HepG2 (cell line): ENCODE data around the gene LCORL.

ENCODE experiments used
- ARNT ChIP-seq: fragments of 450-650 bp; IDR thresholded peaks from 2 replicates; pipeline ENCODE4 v1.6.1; 2017
- ETV6 ChIP-seq: sonication (generic); formaldehyde crosslinking; conservative IDR thresholded peaks from 2 replicates; pipeline ENCODE4 v1.4.0; 2020; ENCODE audit warnings: missing genetic modification reagents
- FOSL2 ChIP-seq: sonication (generic); formaldehyde crosslinking; IDR thresholded peaks from 2 replicates; pipeline ENCODE4 v1.4.0; 2020; ENCODE audit warnings: missing genetic modification reagents
- FOXA1 ChIP-seq, 2 experiments: fragments of 450-650 bp in 1 of 2; sonication (generic) in 1 of 2; formaldehyde crosslinking in 1 of 2; IDR thresholded peaks; 2 replicates each; pipeline versions ENCODE4 v1.4.0 to v1.6.1; 2016 to 2020; ENCODE audit warnings: missing genetic modification reagents in 1 of 2
- GLI4 ChIP-seq: sonication (generic); formaldehyde crosslinking; IDR thresholded peaks from 2 replicates; pipeline ENCODE4 v1.5.1; 2020; ENCODE audit warnings: missing genetic modification reagents, mild to moderate bottlenecking, moderate library complexity, borderline replicate concordance
- HDAC2 ChIP-seq: sonication (generic); formaldehyde crosslinking; IDR thresholded peaks from 2 replicates; pipeline ENCODE4 v1.4.0; 2020; ENCODE audit warnings: missing genetic modification reagents
- TBX2 ChIP-seq: sonication (generic); formaldehyde crosslinking; IDR thresholded peaks from 2 replicates; pipeline ENCODE4 v1.5.0; 2020; ENCODE audit warnings: missing genetic modification reagents, mild to moderate bottlenecking, borderline replicate concordance
- ZNF121 ChIP-seq: sonication (generic); formaldehyde crosslinking; IDR thresholded peaks from 2 replicates; pipeline ENCODE4 v1.5.0; 2020; ENCODE audit warnings: mild to moderate bottlenecking, missing genetic modification reagents
- ZNF546 ChIP-seq: sonication (generic); formaldehyde crosslinking; conservative IDR thresholded peaks from 2 replicates; pipeline ENCODE4 v1.8.1; 2023; ENCODE audit warnings: mild to moderate bottlenecking, missing genetic modification reagents
- TF ChIP-seq, protein P1 (sequence below): IDR thresholded peaks from 2 replicates; pipeline ENCODE4 v1.6.1; 2016; ENCODE audit warnings: missing genetic modification reagents, missing compliant biosample characterization
- TF ChIP-seq, protein P2 (sequence below): sonication (generic); formaldehyde crosslinking; IDR thresholded peaks from 2 replicates; pipeline ENCODE4 v1.5.0; 2020; ENCODE audit warnings: mild to moderate bottlenecking, missing genetic modification reagents, moderate library complexity
- TF ChIP-seq, protein P3 (sequence below): sonication (generic); formaldehyde crosslinking; IDR thresholded peaks from 2 replicates; pipeline ENCODE4 v1.4.0; 2020; ENCODE audit warnings: missing genetic modification reagents
- TF ChIP-seq, protein P4 (sequence below): sonication (generic); formaldehyde crosslinking; IDR thresholded peaks from 2 replicates; pipeline ENCODE4 v1.4.0; 2020; ENCODE audit warnings: missing genetic modification reagents, mild to moderate bottlenecking, borderline replicate concordance

DNA sequence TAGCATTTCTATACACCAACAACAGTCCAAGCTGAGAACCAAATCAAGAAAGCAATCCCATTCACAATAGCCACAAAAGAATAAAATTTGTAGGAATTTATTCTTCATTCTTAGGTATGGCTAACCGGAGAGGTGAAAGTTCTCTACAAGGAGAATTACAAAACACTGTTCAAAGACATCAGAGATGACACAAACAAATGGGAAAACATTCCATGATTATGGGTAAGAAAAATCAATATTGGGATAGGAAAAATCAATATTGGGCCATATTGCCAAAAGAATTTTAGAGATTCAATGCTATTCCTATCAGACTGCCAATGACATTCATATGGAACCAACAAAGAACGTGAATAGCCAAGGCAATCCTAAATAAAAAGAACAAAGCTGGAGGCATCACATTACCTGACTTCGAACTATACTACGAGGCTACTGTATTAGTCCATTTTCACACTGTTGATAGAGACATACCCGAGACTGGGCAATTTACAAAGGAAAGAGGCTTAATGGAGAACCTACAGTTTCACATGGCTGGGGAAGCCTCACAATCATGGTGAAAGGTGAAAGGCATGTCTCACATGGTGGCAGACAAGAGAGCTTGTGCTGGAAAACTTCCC is 161.7 kb downstream of the LCORL start:
- TF ChIP-seq ETV6 (no peak), TBX2 (no peak), ZNF546 (CRISPR knock-in tag) (no peak), FOXA1 (IDR thresholded peaks at IDR 0.05) (peak; percentile 55; the same call in 1 of the 2 replicates), FOXA1 (CRISPR knock-in tag; IDR thresholded peaks at IDR 0.05) (peak; percentile 44; the same call in 1 of the 2 replicates), ZNF121 (CRISPR knock-in tag) (no peak), FOSL2 (CRISPR knock-in tag) (no peak), HDAC2 (CRISPR knock-in tag) (no peak), GLI4 (no peak), ARNT (no peak)
- TF ChIP-seq, protein P1, sequence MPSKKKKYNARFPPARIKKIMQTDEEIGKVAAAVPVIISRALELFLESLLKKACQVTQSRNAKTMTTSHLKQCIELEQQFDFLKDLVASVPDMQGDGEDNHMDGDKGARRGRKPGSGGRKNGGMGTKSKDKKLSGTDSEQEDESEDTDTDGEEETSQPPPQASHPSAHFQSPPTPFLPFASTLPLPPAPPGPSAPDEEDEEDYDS (CRISPR knock-in tag) = no peak
- TF ChIP-seq, protein P2, sequence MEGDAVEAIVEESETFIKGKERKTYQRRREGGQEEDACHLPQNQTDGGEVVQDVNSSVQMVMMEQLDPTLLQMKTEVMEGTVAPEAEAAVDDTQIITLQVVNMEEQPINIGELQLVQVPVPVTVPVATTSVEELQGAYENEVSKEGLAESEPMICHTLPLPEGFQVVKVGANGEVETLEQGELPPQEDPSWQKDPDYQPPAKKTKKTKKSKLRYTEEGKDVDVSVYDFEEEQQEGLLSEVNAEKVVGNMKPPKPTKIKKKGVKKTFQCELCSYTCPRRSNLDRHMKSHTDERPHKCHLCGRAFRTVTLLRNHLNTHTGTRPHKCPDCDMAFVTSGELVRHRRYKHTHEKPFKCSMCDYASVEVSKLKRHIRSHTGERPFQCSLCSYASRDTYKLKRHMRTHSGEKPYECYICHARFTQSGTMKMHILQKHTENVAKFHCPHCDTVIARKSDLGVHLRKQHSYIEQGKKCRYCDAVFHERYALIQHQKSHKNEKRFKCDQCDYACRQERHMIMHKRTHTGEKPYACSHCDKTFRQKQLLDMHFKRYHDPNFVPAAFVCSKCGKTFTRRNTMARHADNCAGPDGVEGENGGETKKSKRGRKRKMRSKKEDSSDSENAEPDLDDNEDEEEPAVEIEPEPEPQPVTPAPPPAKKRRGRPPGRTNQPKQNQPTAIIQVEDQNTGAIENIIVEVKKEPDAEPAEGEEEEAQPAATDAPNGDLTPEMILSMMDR (CRISPR knock-in tag) = no peak
- TF ChIP-seq, protein P3, sequence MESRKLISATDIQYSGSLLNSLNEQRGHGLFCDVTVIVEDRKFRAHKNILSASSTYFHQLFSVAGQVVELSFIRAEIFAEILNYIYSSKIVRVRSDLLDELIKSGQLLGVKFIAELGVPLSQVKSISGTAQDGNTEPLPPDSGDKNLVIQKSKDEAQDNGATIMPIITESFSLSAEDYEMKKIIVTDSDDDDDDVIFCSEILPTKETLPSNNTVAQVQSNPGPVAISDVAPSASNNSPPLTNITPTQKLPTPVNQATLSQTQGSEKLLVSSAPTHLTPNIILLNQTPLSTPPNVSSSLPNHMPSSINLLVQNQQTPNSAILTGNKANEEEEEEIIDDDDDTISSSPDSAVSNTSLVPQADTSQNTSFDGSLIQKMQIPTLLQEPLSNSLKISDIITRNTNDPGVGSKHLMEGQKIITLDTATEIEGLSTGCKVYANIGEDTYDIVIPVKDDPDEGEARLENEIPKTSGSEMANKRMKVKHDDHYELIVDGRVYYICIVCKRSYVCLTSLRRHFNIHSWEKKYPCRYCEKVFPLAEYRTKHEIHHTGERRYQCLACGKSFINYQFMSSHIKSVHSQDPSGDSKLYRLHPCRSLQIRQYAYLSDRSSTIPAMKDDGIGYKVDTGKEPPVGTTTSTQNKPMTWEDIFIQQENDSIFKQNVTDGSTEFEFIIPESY (CRISPR knock-in tag) = no peak
- TF ChIP-seq, protein P4, sequence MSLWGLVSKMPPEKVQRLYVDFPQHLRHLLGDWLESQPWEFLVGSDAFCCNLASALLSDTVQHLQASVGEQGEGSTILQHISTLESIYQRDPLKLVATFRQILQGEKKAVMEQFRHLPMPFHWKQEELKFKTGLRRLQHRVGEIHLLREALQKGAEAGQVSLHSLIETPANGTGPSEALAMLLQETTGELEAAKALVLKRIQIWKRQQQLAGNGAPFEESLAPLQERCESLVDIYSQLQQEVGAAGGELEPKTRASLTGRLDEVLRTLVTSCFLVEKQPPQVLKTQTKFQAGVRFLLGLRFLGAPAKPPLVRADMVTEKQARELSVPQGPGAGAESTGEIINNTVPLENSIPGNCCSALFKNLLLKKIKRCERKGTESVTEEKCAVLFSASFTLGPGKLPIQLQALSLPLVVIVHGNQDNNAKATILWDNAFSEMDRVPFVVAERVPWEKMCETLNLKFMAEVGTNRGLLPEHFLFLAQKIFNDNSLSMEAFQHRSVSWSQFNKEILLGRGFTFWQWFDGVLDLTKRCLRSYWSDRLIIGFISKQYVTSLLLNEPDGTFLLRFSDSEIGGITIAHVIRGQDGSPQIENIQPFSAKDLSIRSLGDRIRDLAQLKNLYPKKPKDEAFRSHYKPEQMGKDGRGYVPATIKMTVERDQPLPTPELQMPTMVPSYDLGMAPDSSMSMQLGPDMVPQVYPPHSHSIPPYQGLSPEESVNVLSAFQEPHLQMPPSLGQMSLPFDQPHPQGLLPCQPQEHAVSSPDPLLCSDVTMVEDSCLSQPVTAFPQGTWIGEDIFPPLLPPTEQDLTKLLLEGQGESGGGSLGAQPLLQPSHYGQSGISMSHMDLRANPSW = no peak
